GM12878 (cell line): ENCODE results near the gene TPCN1. TPM values are rescaled to one million over a fixed set of nuclear protein-coding genes. Genes with fewer than 3 reads are reported as not detected.
A peak's percentile ranks its signal among the peaks of the same experiment; 100 is the strongest.

ENCODE experiments used
- BCL11A ChIP-seq: IDR thresholded peaks from 2 replicates; pipeline ENCODE4 v1.6.1; 2011; ENCODE audit warnings: low read depth, low read length
- CHD1 ChIP-seq: IDR thresholded peaks from 2 replicates; pipeline ENCODE4 v1.6.1; 2012; ENCODE audit warnings: low read depth, low read length, improper control_type of control experiment
- EED ChIP-seq: sonication (generic); IDR thresholded peaks from 2 replicates; pipeline ENCODE4 v1.6.1; 2016; ENCODE audit warnings: antibody characterized with exemption, low read depth
- MEF2A ChIP-seq: IDR thresholded peaks from 2 replicates; pipeline ENCODE4 v1.6.1; 2011; ENCODE audit warnings: low read depth, mild to moderate bottlenecking, low read length, moderate library complexity; ENCODE audit not compliant: insufficient read depth
- NFXL1 ChIP-seq: fragments of 450-650 bp; IDR thresholded peaks from 2 replicates; pipeline ENCODE4 v1.6.1; 2017; ENCODE audit warnings: antibody characterized with exemption, mild to moderate bottlenecking, borderline replicate concordance
- NFYB ChIP-seq: IDR thresholded peaks from 2 replicates; pipeline ENCODE4 v1.6.1; 2011; ENCODE audit warnings: low read depth, mild to moderate bottlenecking, low read length, improper control_type of control experiment, moderate library complexity; ENCODE audit not compliant: insufficient read depth
- POU2F2 ChIP-seq: IDR thresholded peaks from 3 replicates; pipeline ENCODE4 v1.6.1; 2011; ENCODE audit warnings: low read depth, mild to moderate bottlenecking, low read length, borderline replicate concordance
- SRF ChIP-seq, 2 experiments: IDR thresholded peaks; 2 replicates each; pipeline ENCODE4 v1.6.1; 2011; ENCODE audit warnings: low read depth in 2 of 2, low read length in 2 of 2, mild to moderate bottlenecking in 1 of 2, moderate library complexity in 1 of 2
- polyA plus RNA-seq, 11 experiments: library from polyadenylated mRNA; depleted of rRNA in 4 of 11; unstranded in 6 of 11; stranded (reverse) in 5 of 11; fragments of >200 nt; fragmentation: Nextera tagmentation in 4 of 11; fragmentation: Illumina TruSeq in 1 of 11; extraction: Ambion mirVana in 4 of 11; extraction: Trizol in 1 of 11; gene quantifications; 1 replicate in 1 of 11; 2 replicates in 10 of 11; pipeline versions ENCODE4 v1.2.1 to v1.2.3, GENCODE V29; 2011 to 2016; ENCODE audit warnings: inconsistent platforms in 2 of 11, missing spikeins in 2 of 11, low read depth in 1 of 11
- total RNA-seq, 4 experiments: library from RNA; depleted of rRNA in 3 of 4; stranded (reverse); fragments of >200 nt in 3 of 4; fragmentation: Illumina TruSeq in 1 of 4; extraction: Trizol in 1 of 4; gene quantifications; 2 replicates each; pipeline versions ENCODE4 v1.2.1 to v1.2.3, GENCODE V29; 2013 to 2021
- TF ChIP-seq, protein P1 (sequence below): fragments of 450-650 bp; IDR thresholded peaks from 2 replicates; pipeline ENCODE4 v1.6.1; 2016; ENCODE audit warnings: mild to moderate bottlenecking, moderate library complexity, borderline replicate concordance
- TF ChIP-seq, protein P2 (sequence below): IDR thresholded peaks from 2 replicates; pipeline ENCODE4 v1.6.1; 2011; ENCODE audit warnings: borderline replicate concordance, low read depth, mild to moderate bottlenecking, moderate library complexity, mixed read lengths, low read length; ENCODE audit not compliant: insufficient read depth; ENCODE audit errors: extremely low read length
- TF ChIP-seq, protein P3 (sequence below): IDR thresholded peaks from 2 replicates; pipeline ENCODE4 v1.6.1; 2012; ENCODE audit warnings: low read length, inconsistent platforms

The TPCN1 gene
- total and polyA plus RNA-seq, 10 of the 15 experiments (the other 5 are each of a cell fraction or from before 2014, with no cell fraction given): 0.79 to 30.9 (median 19.4) TPM

GRCh38 chr12:113190761-113191160 is 30.5 kb upstream of the TPCN1 start (continued):
- TF ChIP-seq, protein P1, sequence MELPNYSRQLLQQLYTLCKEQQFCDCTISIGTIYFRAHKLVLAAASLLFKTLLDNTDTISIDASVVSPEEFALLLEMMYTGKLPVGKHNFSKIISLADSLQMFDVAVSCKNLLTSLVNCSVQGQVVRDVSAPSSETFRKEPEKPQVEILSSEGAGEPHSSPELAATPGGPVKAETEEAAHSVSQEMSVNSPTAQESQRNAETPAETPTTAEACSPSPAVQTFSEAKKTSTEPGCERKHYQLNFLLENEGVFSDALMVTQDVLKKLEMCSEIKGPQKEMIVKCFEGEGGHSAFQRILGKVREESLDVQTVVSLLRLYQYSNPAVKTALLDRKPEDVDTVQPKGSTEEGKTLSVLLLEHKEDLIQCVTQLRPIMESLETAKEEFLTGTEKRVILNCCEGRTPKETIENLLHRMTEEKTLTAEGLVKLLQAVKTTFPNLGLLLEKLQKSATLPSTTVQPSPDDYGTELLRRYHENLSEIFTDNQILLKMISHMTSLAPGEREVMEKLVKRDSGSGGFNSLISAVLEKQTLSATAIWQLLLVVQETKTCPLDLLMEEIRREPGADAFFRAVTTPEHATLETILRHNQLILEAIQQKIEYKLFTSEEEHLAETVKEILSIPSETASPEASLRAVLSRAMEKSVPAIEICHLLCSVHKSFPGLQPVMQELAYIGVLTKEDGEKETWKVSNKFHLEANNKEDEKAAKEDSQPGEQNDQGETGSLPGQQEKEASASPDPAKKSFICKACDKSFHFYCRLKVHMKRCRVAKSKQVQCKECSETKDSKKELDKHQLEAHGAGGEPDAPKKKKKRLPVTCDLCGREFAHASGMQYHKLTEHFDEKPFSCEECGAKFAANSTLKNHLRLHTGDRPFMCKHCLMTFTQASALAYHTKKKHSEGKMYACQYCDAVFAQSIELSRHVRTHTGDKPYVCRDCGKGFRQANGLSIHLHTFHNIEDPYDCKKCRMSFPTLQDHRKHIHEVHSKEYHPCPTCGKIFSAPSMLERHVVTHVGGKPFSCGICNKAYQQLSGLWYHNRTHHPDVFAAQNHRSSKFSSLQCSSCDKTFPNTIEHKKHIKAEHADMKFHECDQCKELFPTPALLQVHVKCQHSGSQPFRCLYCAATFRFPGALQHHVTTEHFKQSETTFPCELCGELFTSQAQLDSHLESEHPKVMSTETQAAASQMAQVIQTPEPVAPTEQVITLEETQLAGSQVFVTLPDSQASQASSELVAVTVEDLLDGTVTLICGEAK: no peak
- TF ChIP-seq MEF2A: no peak
- TF ChIP-seq SRF (IDR thresholded peaks at IDR 0.05; ENCODE audit: low read depth in 2 of 2, low read length in 2 of 2): no peak
- TF ChIP-seq NFYB: peak; percentile 76
- TF ChIP-seq, protein P2, sequence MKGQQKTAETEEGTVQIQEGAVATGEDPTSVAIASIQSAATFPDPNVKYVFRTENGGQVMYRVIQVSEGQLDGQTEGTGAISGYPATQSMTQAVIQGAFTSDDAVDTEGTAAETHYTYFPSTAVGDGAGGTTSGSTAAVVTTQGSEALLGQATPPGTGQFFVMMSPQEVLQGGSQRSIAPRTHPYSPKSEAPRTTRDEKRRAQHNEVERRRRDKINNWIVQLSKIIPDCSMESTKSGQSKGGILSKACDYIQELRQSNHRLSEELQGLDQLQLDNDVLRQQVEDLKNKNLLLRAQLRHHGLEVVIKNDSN: peak; percentile 14
- TF ChIP-seq EED: no peak
- no peak for TF ChIP-seq CHD1
- TF ChIP-seq POU2F2: peak; percentile 78; the same call in 1 of the 3 replicates
- no peak for TF ChIP-seq BCL11A
- TF ChIP-seq, protein P3, sequence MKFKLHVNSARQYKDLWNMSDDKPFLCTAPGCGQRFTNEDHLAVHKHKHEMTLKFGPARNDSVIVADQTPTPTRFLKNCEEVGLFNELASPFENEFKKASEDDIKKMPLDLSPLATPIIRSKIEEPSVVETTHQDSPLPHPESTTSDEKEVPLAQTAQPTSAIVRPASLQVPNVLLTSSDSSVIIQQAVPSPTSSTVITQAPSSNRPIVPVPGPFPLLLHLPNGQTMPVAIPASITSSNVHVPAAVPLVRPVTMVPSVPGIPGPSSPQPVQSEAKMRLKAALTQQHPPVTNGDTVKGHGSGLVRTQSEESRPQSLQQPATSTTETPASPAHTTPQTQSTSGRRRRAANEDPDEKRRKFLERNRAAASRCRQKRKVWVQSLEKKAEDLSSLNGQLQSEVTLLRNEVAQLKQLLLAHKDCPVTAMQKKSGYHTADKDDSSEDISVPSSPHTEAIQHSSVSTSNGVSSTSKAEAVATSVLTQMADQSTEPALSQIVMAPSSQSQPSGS: no peak
- no peak for TF ChIP-seq NFXL1
